ENCODE results near the gene RPN2. TPM values are rescaled to one million over a fixed set of nuclear protein-coding genes. Genes with fewer than 3 reads are reported as not detected.

The RPN2 gene
- total RNA-seq, 6 donors from 2014 or later = 55.5 to 193 (median 143) TPM

DNA sequence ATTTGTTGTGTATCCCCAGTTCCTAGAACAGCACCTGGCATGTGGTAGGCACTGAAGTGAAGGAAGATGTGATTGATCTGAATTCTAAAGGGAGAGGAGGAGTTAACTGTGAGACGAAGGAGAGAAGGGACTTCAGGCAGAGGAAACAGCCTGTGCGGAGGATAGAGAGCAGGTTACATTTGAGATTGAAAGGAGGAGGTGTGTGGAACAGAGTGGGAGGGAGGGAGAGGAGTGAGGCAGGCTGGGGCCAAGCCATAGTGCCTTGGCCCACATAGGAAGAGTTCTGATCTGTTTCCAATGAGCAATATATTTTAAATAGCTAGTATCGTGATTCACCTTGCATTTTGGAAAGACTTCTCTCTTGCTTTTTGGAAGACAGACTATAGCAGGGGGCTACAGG, 14.1 kb downstream of the RPN2 start:
- no peaks in the 10 kb centered on the region for H3K27me3 ChIP-seq
- ATAC-seq (ENCODE audit: low FRiP score in 2 of 2) (no peak), DNase-seq (no peak)
- peaks cover 30 to 45% (median 40%) of the 10 kb centered on the region in 4 donors for H3K4me1 ChIP-seq
- H3K36me3 ChIP-seq = peaks cover 0 to 25% (median 2%) of the 10 kb centered on the region in 4 donors
- WGBS, 2 donors = 81 to 93% methylated on average over 3 of the region's 3 CpGs
- H3K4me3 ChIP-seq = no peak overlapping the region
- H3K27ac ChIP-seq = no peak overlapping the region
- H3K9me3 ChIP-seq = no peaks in the 10 kb centered on the region
- TF ChIP-seq POLR2A (IDR thresholded peaks at IDR 0.05) = no peak
- no peak for TF ChIP-seq POLR2AphosphoS5 (IDR thresholded peaks at IDR 0.05)
- TF ChIP-seq CTCF (IDR thresholded peaks at IDR 0.05) = no peak
- TF ChIP-seq EP300 (IDR thresholded peaks at IDR 0.05) = no peak

GRCh38 chr20:37193821-37194220, 14.7 kb downstream of the RPN2 start:
- Histone ChIP-seq H3K4me3 (no peak overlapping the region), H3K9me3 (no peaks in the 10 kb centered on the region), H3K27ac (no peak overlapping the region), H3K4me1 (peaks cover 30 to 45% (median 40%) of the 10 kb centered on the region in 4 donors), H3K27me3 (no peaks in the 10 kb centered on the region), H3K36me3 (peaks cover 0 to 29% (median 6%) of the 10 kb centered on the region in 4 donors)
- DNase-seq (no peak), ATAC-seq (ENCODE audit: low FRiP score in 2 of 2) (no peak)
- TF ChIP-seq POLR2AphosphoS5 (IDR thresholded peaks at IDR 0.05) (no peak), EP300 (IDR thresholded peaks at IDR 0.05) (no peak)
- 92 to 94% methylated on average over 8 of the region's 8 CpGs for WGBS, 2 donors

GRCh38 chr20:37194621-37195417, 15.7 kb downstream of the RPN2 start:
- Histone ChIP-seq H3K4me1 (peaks cover 28 to 41% (median 37%) of the 10 kb centered on the region in 4 donors), H3K27ac (no peak overlapping the region), H3K36me3 (peaks cover 0 to 37% (median 16%) of the 10 kb centered on the region in 4 donors), H3K4me3 (no peak overlapping the region), H3K9me3 (no peaks in the 10 kb centered on the region), H3K27me3 (no peaks in the 10 kb centered on the region)
- TF ChIP-seq CTCF (IDR thresholded peaks at IDR 0.05) (no peak), EP300 (IDR thresholded peaks at IDR 0.05) (no peak), POLR2AphosphoS5 (IDR thresholded peaks at IDR 0.05) (no peak), POLR2A (IDR thresholded peaks at IDR 0.05) (no peak)
- no peak for DNase-seq
- no peak for ATAC-seq (ENCODE audit: low FRiP score in 2 of 2)
- WGBS, 2 donors = 47 to 66% methylated on average over 13 to 14 of the region's 14 CpGs

GRCh38 chr20:37198932-37199660, 20.0 kb downstream of the RPN2 start:
- no peak for ATAC-seq (ENCODE audit: low FRiP score in 2 of 2)
- no peak overlapping the region for H3K4me3 ChIP-seq
- no peaks in the 10 kb centered on the region for H3K27me3 ChIP-seq
- H3K4me1 ChIP-seq = peaks cover 8 to 21% (median 13%) of the 10 kb centered on the region in 4 donors
- no peak for TF ChIP-seq EP300 (IDR thresholded peaks at IDR 0.05)
- no peak for TF ChIP-seq POLR2A (IDR thresholded peaks at IDR 0.05)
- TF ChIP-seq CTCF (IDR thresholded peaks at IDR 0.05) = no peak
- no peak for TF ChIP-seq POLR2AphosphoS5 (IDR thresholded peaks at IDR 0.05)
- peaks cover 11 to 65% (median 38%) of the 10 kb centered on the region in 4 donors for H3K36me3 ChIP-seq
- DNase-seq = no peak
- 78 to 82% methylated on average over 15 to 16 of the region's 16 CpGs for WGBS, 2 donors
- H3K9me3 ChIP-seq = no peaks in the 10 kb centered on the region
- H3K27ac ChIP-seq = no peak overlapping the region

GRCh38 chr20:37200376-37200775, 21.2 kb downstream of the RPN2 start:
- no peak for TF ChIP-seq POLR2AphosphoS5 (IDR thresholded peaks at IDR 0.05)
- TF ChIP-seq EP300 (IDR thresholded peaks at IDR 0.05) = no peak
- TF ChIP-seq POLR2A (IDR thresholded peaks at IDR 0.05) = no peak
- no peak for TF ChIP-seq CTCF (IDR thresholded peaks at IDR 0.05)
- Histone ChIP-seq H3K4me1 (peaks cover 0 to 11% (median 9%) of the 10 kb centered on the region in 4 donors), H3K36me3 (peaks cover 21 to 78% (median 51%) of the 10 kb centered on the region in 4 donors), H3K9me3 (no peaks in the 10 kb centered on the region), H3K27ac (no peak overlapping the region), H3K4me3 (no peak overlapping the region), H3K27me3 (no peaks in the 10 kb centered on the region)
- DNase-seq = no peak
- WGBS, 2 donors = 87 to 90% methylated on average over 4 of the region's 4 CpGs
- ATAC-seq (ENCODE audit: low FRiP score in 2 of 2) = no peak

Measured in upper lobe of left lung (tissue), 6 donors.